H9 (cell line): ENCODE results near the gene CYP4F2. TPM values are rescaled to one million over a fixed set of nuclear protein-coding genes. Genes with fewer than 3 reads are reported as not detected.

Experiments
- DNase-seq: peaks from one replicate; pipeline ENCODE4 v3.0.0-alpha.2; 2017
- H2AFZ ChIP-seq: one replicate; pipeline ENCODE4 v1.6.1; 2013; ENCODE audit warnings: mild to moderate bottlenecking, low read length, control low read depth, moderate library complexity
- H2AK5ac ChIP-seq: 2 replicates; pipeline ENCODE4 v1.6.1; 2013; ENCODE audit warnings: low read length, control low read depth, mixed read lengths; ENCODE audit not compliant: insufficient read length
- H2BK120ac ChIP-seq: one replicate; pipeline ENCODE4 v1.6.1; 2013; ENCODE audit warnings: low read depth, mild to moderate bottlenecking, low read length, control low read depth, inconsistent platforms; ENCODE audit not compliant: poor library complexity, severe bottlenecking
- H2BK12ac ChIP-seq: 2 replicates; pipeline ENCODE4 v1.6.1; 2013; ENCODE audit warnings: low read length, control low read depth, mixed read lengths, low read depth; ENCODE audit not compliant: insufficient read length
- H2BK15ac ChIP-seq: 2 replicates; pipeline ENCODE4 v1.6.1; 2013; ENCODE audit warnings: low read depth, low read length, control low read depth
- H2BK20ac ChIP-seq: one replicate; pipeline ENCODE4 v1.6.1; 2013; ENCODE audit warnings: low read depth, mild to moderate bottlenecking, low read length, control low read depth, inconsistent platforms; ENCODE audit not compliant: poor library complexity, severe bottlenecking
- H2BK5ac ChIP-seq: 2 replicates; pipeline ENCODE4 v1.6.1; 2013; ENCODE audit warnings: low read length, control low read depth, mixed read lengths; ENCODE audit not compliant: insufficient read length
- H3K14ac ChIP-seq: 2 replicates; pipeline ENCODE4 v1.6.1; 2013; ENCODE audit warnings: low read length, control low read depth; ENCODE audit not compliant: insufficient read depth
- H3K18ac ChIP-seq: 2 replicates; pipeline ENCODE4 v1.6.1; 2013; ENCODE audit warnings: low read depth, mild to moderate bottlenecking, mixed read lengths, low read length, control low read depth; ENCODE audit not compliant: insufficient read length
- H3K23ac ChIP-seq: 2 replicates; pipeline ENCODE4 v1.6.1; 2013; ENCODE audit warnings: low read length, control low read depth, mixed read lengths, low read depth; ENCODE audit not compliant: insufficient read length
- H3K23me2 ChIP-seq: 2 replicates; pipeline ENCODE4 v1.6.1; 2013; ENCODE audit warnings: low read depth, mild to moderate bottlenecking, mixed read lengths, low read length, control low read depth; ENCODE audit not compliant: insufficient read length, poor library complexity, severe bottlenecking
- H3K27ac ChIP-seq: 2 replicates; pipeline ENCODE4 v1.5.1; 2013; ENCODE audit warnings: low read length, control low read depth, mixed read lengths, low read depth; ENCODE audit not compliant: insufficient read length
- H3K27me3 ChIP-seq: 2 replicates; pipeline ENCODE4 v1.6.1; 2013; ENCODE audit warnings: low read length, control low read depth, inconsistent platforms; ENCODE audit not compliant: insufficient read depth
- H3K4ac ChIP-seq: 2 replicates; pipeline ENCODE4 v1.6.1; 2013; ENCODE audit warnings: low read depth, mild to moderate bottlenecking, control low read depth, inconsistent platforms, low read length, moderate library complexity
- H3K4me1 ChIP-seq: 2 replicates; pipeline ENCODE4 v1.6.1; 2013; ENCODE audit warnings: low read length, control low read depth, inconsistent platforms; ENCODE audit not compliant: insufficient read depth
- H3K4me2 ChIP-seq: 2 replicates; pipeline ENCODE4 v1.6.1; 2013; ENCODE audit warnings: low read length, control low read depth, mixed read lengths; ENCODE audit not compliant: insufficient read length, insufficient read depth
- H3K56ac ChIP-seq: 2 replicates; pipeline ENCODE4 v1.6.1; 2013; ENCODE audit warnings: low read depth, mild to moderate bottlenecking, mixed read lengths, low read length, control low read depth; ENCODE audit not compliant: insufficient read length
- H3K79me1 ChIP-seq: 2 replicates; pipeline ENCODE4 v1.6.1; 2013; ENCODE audit warnings: low read depth, mild to moderate bottlenecking, moderate library complexity, low read length, control low read depth, inconsistent platforms; ENCODE audit not compliant: insufficient read depth, poor library complexity, severe bottlenecking
- H3K79me2 ChIP-seq: 2 replicates; pipeline ENCODE4 v1.6.1; 2013; ENCODE audit warnings: low read length, control low read depth, inconsistent platforms; ENCODE audit not compliant: insufficient read depth
- H3K9ac ChIP-seq: 2 replicates; pipeline ENCODE4 v1.6.1; 2013; ENCODE audit warnings: low read length, control low read depth, mixed read lengths; ENCODE audit not compliant: insufficient read length; ENCODE audit errors: extremely low read depth
- H3K9me3 ChIP-seq: one replicate; pipeline ENCODE4 v1.6.1; 2013; ENCODE audit warnings: low read depth, low read length, inconsistent platforms; ENCODE audit not compliant: control insufficient read depth
- H3T11ph ChIP-seq: one replicate; pipeline ENCODE4 v1.6.1; 2013; ENCODE audit warnings: mild to moderate bottlenecking, low read length, control low read depth, inconsistent platforms
- H4K20me1 ChIP-seq: one replicate; pipeline ENCODE4 v1.6.1; 2013; ENCODE audit not compliant: control insufficient read depth, insufficient read length, insufficient read depth
- H4K5ac ChIP-seq: 2 replicates; pipeline ENCODE4 v1.6.1; 2013; ENCODE audit warnings: low read depth, mild to moderate bottlenecking, mixed read lengths, low read length, control low read depth; ENCODE audit not compliant: insufficient read length
- H4K8ac ChIP-seq: replicated peaks from 2 replicates; pipeline ENCODE4 v1.6.1; 2013; ENCODE audit warnings: low read length, control low read depth, mixed read lengths, low read depth; ENCODE audit not compliant: insufficient read length
- H4K91ac ChIP-seq: 2 replicates; pipeline ENCODE4 v1.6.1; 2013; ENCODE audit warnings: low read depth, mild to moderate bottlenecking, moderate library complexity, mixed read lengths, low read length, control low read depth; ENCODE audit not compliant: insufficient read length
- H3K27ac Mint-ChIP-seq, 3 experiments: 2 replicates in 2 of 3; 3 replicates in 1 of 3; pipeline ENCODE4 v1.8.0; 2020 to 2021; ENCODE audit warnings: mixed read lengths in 3 of 3, mild to moderate bottlenecking in 1 of 3, moderate library complexity in 1 of 3
- H3K27me3 Mint-ChIP-seq: 2 replicates; pipeline ENCODE4 v1.8.0; 2021; ENCODE audit warnings: low read depth, mild to moderate bottlenecking, moderate library complexity, mixed read lengths
- H3K36me3 Mint-ChIP-seq, 3 experiments: 2 replicates in 2 of 3; 3 replicates in 1 of 3; pipeline ENCODE4 v1.8.0; 2020 to 2021; ENCODE audit warnings: low read depth in 3 of 3, mixed read lengths in 3 of 3; ENCODE audit not compliant: insufficient read depth in 1 of 3
- H3K4me1 Mint-ChIP-seq, 2 experiments: 2 replicates each; pipeline ENCODE4 v1.8.0; 2020; ENCODE audit warnings: mixed read lengths in 2 of 2
- H3K4me3 Mint-ChIP-seq, 2 experiments: 2 replicates in 1 of 2; 3 replicates in 1 of 2; pipeline ENCODE4 v1.8.0; 2020 to 2021; ENCODE audit warnings: mild to moderate bottlenecking in 2 of 2, mixed read lengths in 2 of 2, moderate library complexity in 1 of 2
- H3K9me3 Mint-ChIP-seq, 2 experiments: 2 replicates in 1 of 2; 3 replicates in 1 of 2; pipeline ENCODE4 v1.8.0; 2020; ENCODE audit warnings: mild to moderate bottlenecking in 2 of 2, mixed read lengths in 2 of 2, moderate library complexity in 1 of 2
- WGBS: extraction: QIAGEN DNeasy Blood & Tissue Kit; methylation state at CpG from one replicate; pipeline ENCODE4 v1.1.7; 2013; ENCODE audit warnings: missing lambda C conversion rate, low lambda C conversion rate, mixed read lengths; ENCODE audit not compliant: insufficient read length; ENCODE audit errors: extremely low coverage; 5-methylcytosine and 5-hydroxymethylcytosine counted together
- total RNA-seq: library from RNA; stranded (reverse); gene quantifications from 2 replicates; pipeline ENCODE4 v1.2.1, GENCODE V29; 2021
- TF ChIP-seq, protein P1 (sequence below): fragments of 200-600 bp; sonication (generic); conservative IDR thresholded peaks from 3 replicates; pipeline ENCODE4 v1.8.0; 2021; ENCODE audit warnings: antibody characterized with exemption, mild to moderate bottlenecking

The CYP4F2 gene
- total RNA-seq, 1 experiment from 2014 or later: not detected

- no peak overlapping the region for H4K5ac ChIP-seq
- Mint-ChIP-seq H3K9me3 (peaks cover 65 to 71% of the 10 kb centered on the region in 2 experiments), H3K4me1 (no peaks in the 10 kb centered on the region), H3K27me3 (no peaks in the 10 kb centered on the region), H3K4me3 (no peak overlapping the region), H3K27ac (no peak overlapping the region), H3K36me3 (peaks cover 5 to 9% (median 7%) of the 10 kb centered on the region in 3 experiments; a peak in 6 of 7 replicates)
- H4K91ac ChIP-seq: no peak overlapping the region
- no peaks in the 10 kb centered on the region for H3K79me1 ChIP-seq
- H2AK5ac ChIP-seq: no peak overlapping the region
- no peaks in the 10 kb centered on the region for H3K79me2 ChIP-seq
- no peaks in the 10 kb centered on the region; the same call in 1 of the 2 replicates for H3K27me3 ChIP-seq
- no peak overlapping the region for H2BK20ac ChIP-seq
- H3K4me1 ChIP-seq: no peaks in the 10 kb centered on the region
- no peak overlapping the region for H3K56ac ChIP-seq
- TF ChIP-seq, protein P1, sequence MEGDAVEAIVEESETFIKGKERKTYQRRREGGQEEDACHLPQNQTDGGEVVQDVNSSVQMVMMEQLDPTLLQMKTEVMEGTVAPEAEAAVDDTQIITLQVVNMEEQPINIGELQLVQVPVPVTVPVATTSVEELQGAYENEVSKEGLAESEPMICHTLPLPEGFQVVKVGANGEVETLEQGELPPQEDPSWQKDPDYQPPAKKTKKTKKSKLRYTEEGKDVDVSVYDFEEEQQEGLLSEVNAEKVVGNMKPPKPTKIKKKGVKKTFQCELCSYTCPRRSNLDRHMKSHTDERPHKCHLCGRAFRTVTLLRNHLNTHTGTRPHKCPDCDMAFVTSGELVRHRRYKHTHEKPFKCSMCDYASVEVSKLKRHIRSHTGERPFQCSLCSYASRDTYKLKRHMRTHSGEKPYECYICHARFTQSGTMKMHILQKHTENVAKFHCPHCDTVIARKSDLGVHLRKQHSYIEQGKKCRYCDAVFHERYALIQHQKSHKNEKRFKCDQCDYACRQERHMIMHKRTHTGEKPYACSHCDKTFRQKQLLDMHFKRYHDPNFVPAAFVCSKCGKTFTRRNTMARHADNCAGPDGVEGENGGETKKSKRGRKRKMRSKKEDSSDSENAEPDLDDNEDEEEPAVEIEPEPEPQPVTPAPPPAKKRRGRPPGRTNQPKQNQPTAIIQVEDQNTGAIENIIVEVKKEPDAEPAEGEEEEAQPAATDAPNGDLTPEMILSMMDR: no peak
- no CpG with 5 or more reads among the region's 3 CpGs for WGBS
- no peak overlapping the region for H3K14ac ChIP-seq
- H3K4me2 ChIP-seq: no peak overlapping the region
- H3K18ac ChIP-seq: no peak overlapping the region
- no peak overlapping the region for H2AFZ ChIP-seq
- no peak overlapping the region for H3K4ac ChIP-seq
- H2BK15ac ChIP-seq: no peak overlapping the region
- no peak overlapping the region for H2BK12ac ChIP-seq
- no peak overlapping the region for H2BK5ac ChIP-seq
- H3K23me2 ChIP-seq: no peaks in the 10 kb centered on the region
- no peak for DNase-seq
- H4K8ac ChIP-seq: no peak overlapping the region
- no peaks in the 10 kb centered on the region for H4K20me1 ChIP-seq
- H3K27ac ChIP-seq: no peak overlapping the region
- no peak overlapping the region for H3K23ac ChIP-seq
- no peak overlapping the region for H3T11ph ChIP-seq
- no peak overlapping the region for H2BK120ac ChIP-seq
- H3K9ac ChIP-seq: no peak overlapping the region
- H3K9me3 ChIP-seq: peaks cover 71% of the 10 kb centered on the region
Measured at GRCh38 chr19:15935167-15935702, 37.4 kb upstream of the CYP4F2 start.
